GM21576 (cell line): ENCODE results near the gene FARS2.
"Not testable (repeated sequence)": the region's sequence is repeated elsewhere in the genome, so short reads cannot be mapped to it uniquely, and the experiment has no call there.

Source experiments
- ATAC-seq: cut with Tn5 transposase; IDR thresholded peaks from one replicate; pipeline ENCODE4 v1.9.1; 2021; ENCODE audit warnings: mild to moderate bottlenecking, moderate library complexity; ENCODE audit not compliant: unreplicated experiment

FARS2 gene

DNA sequence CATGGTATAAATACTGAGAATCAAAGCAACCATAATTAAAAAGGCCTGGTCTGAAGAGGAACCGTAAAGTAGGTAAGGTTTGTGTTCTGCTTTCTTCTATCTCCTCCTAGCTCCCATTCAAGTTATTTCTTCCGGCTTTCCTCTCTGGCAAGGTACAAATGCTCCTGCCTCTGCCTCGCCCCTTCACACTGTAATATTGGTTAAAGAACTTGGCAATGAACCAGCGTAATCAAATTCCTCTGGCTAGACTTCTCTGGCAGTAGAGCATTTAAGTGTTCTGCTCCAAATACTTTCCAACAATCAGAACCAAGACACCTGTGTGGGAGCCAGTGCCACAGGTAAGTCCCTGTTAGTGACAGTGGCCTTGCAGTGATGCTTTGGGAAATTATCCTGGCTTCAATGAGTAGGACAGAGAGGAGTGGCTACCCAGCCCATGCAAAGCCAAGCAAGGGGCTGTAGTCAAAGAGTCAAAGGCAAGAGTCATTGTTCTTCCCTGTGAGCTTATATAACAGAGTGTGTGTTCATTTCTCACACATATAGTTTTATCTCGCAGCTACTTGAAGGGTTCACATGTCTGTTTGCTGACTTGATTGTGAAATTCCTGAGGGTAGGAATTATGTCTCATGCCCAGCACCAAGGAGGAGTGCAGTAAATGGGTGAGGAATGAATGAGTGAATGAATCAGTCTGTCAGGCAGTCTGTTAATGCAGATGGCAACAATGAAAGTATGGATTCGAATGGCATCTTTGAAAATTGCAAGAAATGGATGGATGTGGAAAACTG lies 416.1 kb downstream of the FARS2 start:
- ATAC-seq, result no peak

DNA sequence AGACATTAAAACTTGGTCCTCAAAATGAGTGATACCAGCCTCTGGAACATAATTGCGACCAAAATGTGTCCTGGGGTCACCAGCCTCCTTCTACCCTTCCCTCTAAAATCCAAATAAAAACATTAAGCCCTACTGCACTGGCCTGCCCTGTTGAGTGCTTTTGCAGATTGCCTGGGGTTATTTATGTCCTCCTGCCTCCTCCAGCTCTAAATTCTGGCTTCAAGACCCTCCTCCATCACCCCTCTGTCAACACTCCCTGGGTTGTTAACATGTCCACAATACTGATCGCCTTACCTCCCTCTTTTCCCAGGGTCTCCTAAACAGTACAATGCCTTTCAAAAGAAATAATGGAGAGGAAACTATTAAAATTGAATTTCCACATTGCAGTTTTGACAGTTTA lies 418.0 kb downstream of the FARS2 start:
- no peak for ATAC-seq

DNA sequence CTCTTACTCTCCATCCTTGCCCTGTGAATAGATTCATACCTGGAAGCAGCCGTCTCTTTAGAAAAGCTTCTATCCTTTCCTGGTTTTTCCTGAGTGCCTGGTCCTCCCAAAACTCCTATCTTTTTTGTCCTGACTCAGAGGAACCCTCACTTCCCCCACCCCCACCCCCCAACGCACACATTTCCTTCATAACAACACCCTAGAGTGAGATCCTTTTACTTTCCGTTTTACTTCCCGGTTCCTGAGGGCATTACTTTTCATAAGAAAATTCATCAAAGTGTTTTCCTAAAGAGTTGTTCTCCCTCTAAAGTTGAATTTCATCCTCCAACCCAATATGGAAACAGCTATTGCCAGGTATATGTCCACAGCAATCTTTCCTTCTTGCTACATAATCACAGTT lies 418.4 kb downstream of the FARS2 start:
- ATAC-seq, result no peak

DNA sequence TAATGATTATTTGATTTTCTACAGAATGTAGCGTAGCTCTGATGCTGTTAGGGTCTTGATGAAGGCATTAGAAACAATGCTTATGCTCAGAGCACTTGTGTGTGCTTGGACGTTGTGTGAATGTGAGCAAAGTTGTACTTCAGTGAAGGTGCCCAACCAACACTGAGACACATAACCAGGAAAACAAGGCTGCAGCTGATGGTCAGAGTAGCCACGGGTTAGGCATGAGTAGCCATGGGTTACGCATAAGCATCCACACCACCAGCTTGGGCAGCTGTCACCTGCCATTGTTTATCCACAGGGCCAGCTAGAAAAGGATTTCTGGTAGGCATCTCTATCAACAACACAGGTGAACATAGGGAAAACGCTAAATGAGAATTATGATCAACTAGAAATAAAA lies 418.8 kb downstream of the FARS2 start:
- no peak for ATAC-seq

DNA sequence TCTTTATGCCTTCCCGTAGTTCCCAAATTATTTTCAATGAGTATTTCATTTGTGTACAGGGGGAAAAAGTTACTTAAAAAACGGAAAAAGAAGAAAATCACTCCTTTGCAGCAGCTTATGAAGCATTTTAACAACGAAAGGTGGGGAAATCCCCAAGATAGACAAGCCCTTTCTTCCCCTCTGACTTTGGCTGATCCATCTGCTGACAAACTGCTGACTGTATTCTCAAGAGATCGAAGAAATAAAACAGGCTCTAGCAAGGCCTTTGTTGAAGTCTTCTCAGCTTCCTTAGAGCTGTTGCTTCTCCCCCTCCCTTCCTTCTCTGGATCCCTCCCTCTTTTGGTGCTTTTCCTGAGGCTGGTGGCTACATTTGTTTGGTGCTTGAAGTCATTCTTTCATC lies 420.2 kb downstream of the FARS2 start:
- ATAC-seq, result no peak

DNA sequence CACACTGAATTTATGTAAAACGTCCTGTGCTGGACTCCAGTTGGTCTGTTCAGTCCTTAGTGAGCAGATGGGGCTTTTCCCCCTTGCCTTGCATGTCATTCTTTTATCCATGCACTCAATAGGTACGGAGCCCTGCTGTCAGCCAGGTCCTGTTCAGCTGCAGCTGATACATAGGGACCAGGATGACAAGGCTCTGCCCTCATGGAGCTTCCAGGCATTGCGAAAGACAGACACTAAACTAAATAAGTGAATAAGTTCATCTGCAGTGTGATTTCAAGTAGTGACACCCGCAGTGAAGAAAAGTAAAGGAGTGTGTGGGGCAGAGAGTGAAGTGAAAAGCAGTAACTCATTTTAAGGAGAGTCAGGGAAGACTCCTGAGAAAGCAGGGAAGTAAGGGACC lies 421.2 kb downstream of the FARS2 start:
- no peak for ATAC-seq

DNA sequence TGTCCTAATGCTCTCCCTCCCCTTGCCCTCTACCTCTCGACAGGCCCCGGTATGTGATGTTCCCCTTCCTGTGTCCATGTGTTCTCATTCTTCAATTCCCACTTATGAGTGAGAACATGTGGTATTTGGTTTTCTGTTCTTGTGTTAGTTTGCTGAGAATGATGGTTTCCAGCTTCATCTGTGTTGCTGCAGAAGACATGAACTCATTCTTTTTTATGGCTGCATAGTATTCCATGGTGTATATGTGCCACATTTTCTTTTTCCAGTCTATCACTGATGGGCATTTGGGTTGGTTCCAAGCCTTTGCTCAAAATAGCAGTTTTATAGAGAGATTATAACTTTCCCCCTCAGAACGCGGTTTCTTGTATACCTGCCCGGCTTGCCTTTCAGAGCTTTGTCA lies 422.4 kb downstream of the FARS2 start:
- not testable (repeated sequence) for ATAC-seq

DNA sequence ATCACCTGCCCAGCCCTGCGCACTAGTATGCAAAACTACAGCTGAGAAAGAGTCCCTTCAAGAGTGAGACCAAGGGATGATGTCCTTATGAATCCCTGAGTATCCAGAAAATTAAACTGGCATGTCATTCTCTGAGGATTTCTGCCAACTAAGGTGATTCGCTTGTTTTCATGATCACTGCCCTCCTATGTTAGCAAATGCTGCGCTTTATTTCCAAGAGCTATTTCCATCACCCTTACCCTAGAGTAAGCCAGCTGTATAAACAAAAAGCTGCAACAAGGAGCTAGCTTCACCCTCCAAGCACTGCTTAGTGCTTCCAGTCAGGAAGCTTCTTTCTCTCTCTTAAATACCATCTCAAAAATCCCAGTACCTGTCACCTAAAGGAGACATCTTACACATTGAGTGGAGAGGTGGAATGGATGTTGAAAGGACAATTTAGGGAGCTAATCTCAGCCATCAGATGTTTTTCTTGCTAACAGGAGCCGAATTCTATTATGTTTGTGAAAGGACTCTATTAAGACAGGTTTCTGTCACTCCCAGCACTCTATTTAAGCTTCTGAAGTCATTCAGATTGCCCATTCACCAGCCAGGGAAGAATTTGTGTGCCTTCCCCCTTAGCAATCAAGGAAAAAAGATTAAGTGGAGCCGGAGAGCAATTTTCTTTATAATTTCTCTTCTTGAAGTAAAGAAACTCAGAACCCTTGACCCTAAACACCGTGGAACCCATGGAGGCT lies 423.2 kb downstream of the FARS2 start:
- no peak for ATAC-seq

DNA sequence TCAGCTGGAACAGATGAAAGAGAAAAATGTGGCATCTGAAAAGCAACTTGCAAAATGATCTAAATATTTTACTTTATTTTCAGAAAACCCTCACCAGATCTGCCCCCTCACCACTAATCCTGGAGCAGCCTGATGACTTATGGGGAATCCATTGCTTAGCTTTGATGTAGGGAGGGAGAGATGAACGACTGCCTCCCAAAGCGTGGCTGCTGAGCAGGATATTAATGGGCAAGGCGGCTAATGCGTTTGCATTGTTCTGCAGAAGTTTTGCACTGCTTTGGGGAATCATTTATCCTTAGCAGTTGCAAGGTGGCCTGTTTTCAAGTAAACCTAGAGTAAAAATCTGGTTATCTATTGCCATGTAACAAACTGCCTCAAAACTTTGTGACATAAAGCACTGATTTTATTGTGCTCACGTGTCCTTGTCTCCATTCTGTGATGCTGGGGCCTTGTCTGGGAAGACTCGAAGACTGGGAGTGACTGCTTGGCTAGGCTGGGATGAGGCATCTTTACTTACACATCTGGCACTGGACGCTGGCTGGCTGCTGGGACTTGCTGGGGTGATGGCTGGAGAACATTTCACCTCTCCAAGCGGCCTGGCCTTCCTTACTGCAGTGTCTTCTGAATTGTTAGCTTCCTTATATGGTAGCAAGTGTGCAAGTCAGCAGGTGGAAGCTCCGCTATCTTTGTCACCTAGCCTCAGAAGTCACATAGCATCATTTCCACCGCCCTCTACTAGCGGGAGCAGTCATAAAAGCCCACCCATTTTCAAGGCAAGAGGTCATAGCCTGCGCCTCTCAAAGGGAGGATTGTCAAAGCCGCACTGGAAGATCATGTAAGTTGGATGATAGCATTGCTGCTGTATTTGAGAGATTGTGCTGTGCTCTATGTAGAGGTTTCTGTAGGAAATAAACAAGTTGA lies 432.2 kb downstream of the FARS2 start:
- ATAC-seq, result no peak

DNA sequence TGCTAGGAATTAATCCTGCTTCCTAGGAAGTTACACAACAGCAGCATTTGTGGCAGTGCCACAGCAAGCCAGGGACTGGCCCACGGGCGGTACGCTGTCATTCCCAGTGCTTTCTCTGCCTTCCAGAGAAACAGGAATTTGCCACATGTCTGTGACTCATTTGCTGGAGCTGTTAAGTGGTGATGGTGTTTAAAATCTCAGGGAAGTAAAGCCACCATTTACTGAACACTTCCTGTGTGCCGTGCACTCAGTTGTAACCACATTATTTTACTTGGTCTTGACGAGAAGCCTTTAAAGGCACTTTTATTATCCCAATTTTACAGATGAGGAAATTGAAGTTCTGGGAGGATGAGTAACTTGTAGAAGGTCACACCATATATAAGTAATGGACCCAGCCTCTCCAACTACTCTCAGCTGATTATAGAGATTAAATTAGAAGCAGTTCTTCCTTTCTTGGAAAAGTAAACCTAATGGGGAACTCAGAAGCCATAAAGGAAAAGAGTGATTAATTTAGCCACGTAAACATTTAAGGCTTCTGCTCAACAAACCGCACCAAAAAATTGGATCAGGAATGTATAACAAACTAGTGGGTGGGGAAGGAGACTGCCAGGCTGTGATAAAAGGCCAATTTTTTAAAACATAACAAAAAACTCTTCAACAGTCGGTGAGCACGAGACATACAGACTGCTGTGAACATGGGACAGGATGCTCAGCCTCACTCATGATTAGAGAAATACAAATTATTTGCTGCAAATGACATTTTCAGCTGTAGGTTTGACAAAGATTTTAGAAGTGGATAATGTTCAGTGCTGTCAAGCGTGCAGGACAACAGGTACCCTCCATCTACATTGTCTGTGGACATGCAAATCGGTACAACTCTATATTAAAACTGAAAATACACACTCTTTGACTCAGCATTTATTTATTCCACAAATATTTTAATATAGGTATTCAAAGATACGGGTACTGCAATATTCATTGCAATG lies 434.2 kb downstream of the FARS2 start:
- no peak for ATAC-seq

DNA sequence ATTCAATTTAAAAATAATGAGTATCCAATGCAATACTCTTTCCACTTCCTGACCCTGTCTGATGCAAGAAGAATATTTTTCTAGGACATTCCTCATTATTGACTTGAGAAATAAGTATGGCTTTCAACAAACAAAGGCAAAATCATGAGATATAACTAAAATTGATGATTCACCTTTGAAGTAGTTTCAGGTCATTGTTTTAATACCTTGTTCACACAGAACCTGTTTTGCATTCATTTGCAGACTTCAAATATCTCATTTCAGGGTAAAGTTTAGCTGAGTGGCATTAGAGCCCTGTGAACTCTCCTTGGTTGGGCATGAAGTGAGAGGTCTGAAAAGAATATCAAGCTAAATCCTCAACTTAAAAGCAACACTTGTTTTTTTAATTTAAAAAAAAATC lies 436.2 kb downstream of the FARS2 start:
- no peak for ATAC-seq

DNA sequence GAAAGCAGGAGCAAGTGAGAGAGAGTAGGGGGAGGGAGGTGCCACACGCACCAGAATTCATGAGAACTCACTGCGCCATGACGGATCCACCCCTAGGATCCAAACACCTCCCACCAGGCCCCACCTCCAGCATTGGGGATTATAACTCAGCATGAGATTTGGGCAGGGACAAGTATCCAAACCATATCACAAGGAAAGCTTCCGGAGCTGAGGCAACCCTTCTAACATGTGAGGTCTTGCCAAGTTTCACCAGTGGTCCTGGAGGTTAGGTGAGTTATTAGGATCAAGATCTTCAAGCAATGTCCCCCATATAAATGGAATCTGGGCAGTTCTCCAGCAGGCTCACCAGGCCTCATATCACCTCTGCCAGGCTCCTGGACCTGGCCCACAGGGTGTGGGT lies 437.0 kb downstream of the FARS2 start:
- ATAC-seq, result no peak

DNA sequence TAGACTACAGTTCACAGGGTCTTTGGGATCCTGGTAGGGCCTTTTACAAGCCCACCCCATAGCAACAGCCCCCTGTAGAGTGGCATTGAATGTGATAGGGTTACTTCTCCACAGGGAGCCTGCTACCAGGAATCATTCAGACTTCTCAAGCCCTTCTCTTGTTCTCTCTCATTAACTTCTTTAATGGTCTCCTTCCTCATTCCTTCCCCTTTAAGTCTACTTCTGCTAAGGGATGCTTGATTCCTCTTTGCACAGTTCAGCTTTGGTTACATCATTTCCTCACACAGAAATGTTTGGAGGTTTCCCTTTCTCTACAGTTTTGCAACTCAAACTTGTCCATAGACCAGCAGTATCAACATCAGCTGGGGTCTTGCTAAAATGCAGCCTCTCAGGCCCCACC lies 437.8 kb downstream of the FARS2 start:
- not testable (repeated sequence) for ATAC-seq

DNA sequence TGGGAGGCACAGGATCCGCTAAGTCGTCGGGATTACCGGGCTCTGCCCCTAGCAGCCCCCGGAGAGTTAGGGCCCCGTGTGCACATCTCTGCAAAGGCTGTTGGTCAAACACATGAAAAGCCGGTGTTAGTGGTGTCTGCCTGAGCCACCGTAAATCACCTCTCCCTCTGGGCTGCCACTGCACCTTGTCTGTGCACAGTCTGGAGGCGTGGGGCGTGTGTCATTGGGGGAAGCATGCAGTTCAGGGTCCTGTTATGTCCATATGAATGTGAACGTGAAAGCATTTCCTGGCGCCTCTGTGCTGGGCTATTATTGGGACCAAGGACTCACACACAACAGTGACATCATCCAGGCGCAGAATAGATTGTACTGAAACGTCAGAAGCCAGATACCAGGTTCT lies 439.9 kb downstream of the FARS2 start:
- ATAC-seq, result no peak

DNA sequence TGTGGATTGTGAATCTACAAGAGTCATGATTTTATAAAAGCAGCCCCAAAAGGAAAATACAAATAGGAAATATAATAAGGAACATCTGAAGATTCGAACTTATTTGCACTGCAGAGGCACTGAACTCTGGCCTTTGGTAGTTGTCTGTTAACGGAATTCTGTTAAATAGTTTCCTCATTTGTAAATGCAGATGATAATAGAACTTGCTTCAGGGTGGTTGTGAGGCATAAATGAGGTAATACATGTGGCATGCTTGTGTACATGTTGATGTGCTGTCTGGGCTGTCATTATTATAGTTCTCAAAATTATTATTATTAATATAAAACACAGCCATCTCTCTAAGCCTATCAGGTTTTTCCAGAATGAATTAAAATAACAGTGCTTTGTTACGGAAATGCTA lies 443.4 kb downstream of the FARS2 start:
- ATAC-seq, result no peak

DNA sequence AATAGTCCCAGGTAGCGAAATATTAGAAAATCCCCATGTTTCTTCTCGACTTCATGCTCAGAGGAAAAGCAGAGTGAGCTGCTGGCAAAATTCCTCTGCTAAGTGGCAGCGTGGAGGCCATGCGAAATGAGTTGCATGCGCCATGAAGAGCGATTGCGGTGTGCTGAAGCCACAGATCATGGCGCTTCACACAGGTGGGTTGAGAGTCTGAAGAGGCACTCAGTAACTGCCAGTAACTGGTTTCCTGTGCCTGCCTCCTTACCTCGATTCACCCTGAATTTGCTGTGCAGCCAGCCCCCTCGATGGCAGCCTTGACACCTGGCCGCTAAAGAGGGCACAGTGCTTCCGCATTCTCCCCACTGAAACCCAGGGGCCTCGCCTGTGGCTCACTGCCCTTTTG lies 443.9 kb downstream of the FARS2 start:
- ATAC-seq, result no peak

DNA sequence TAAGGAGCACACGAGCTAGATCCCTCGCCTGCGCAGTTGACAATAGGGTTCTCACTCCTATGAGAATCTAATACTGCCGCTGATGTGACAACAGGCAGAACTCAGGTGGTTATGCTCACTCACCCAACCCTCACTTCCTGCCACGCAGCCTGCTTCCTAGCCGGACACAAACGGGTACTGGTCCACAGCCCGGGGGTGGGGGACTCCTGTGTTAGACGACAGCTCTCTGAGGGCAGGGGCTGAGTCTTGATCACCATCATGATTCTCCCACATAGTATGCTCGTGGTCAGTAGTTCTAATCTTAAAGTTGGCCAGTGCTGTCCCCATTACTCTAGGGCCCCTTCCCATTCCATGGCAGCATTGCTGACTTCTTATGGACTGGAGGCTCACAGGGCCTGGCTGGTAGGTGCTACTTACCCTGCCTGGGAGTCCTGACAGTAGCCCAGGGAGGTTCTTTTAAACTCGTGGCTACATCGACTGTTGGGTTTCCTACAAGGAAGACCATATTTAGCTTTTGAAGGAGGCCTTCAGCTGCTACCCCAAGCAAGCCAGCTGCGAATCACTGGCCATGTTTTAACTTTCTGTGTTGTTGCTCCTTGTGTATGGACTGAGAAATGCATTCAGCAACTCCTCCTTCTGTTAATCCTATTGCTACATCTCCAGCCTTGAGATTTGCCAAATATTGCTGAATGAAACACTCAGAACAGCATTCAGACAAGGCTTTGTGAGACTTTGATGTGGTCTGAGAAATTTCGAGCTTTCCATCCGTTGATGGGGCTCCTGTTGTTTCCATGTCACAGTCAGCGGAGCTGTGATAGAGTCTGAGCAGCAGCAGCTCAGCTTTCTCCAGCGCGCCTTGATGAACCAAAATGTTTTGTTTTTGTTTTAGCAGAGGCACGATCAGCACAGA lies 445.1 kb downstream of the FARS2 start:
- ATAC-seq, result no peak

DNA sequence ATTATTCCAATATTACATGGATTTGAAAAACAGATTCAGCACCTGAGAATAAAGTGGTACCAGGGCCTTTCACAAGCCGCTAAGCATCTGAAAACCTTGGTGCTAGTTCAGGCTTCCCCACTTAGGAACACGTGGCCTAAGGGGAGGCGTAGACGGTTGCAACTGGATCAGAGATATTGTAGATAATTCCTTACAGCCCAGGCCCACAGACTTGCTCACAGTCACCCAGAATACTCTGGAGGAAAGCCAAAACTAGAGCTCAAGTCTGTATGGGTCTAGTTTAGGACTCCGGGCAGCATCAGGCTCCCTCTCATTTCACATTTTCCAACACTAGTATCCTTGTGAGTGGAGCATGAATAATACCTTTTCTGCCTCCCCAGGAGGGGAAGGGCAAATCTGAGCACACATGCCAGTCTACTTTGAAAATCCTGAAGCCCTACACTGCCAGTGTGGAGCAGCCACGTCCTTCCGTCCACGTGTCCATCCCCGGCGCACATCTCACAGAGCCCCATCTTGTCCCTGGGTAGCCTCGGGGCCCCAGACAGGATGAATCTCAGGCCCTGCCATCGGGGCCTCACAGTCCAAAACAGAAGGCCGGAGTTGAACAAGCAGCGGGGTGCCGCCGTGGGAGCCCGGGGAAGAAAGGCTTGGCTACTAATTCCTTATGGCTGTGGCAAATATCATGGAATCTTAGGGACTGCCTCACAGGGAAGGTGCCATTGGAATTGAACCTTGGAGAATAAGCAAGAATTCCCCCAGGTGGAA lies 446.1 kb downstream of the FARS2 start:
- ATAC-seq, result no peak

DNA sequence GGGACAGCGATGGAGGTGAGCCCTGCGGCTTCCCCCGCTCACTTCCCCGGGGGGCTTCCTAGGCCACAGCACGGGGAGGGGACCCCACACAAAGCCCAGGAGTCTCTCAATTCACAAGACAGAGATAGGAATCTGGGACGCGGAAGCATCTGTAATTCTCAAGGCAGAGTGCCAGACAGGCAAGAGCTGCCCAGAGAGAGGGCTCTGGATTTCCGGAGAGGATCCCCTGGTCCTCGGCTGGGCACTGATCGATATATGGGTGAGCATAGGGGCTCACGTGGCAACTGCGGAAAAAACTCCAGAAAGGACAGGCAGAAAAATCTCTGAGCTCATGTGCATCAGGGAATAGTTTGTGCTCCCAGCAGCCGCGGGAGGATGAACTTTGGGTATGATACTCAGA lies 449.2 kb downstream of the FARS2 start:
- no peak for ATAC-seq
